Mammary epithelial cell (primary cell): Measurements from ENCODE around the gene DCDC1.

Experiments used
- CTCF ChIP-seq, 2 donors: IDR thresholded peaks in 1 of 2; conservative IDR thresholded peaks in 1 of 2; 2 replicates each; pipeline ENCODE4 v1.5.1; 2011 to 2012; ENCODE audit warnings: inconsistent platforms in 2 of 2, low read length in 2 of 2, mild to moderate bottlenecking in 2 of 2, control low read depth in 1 of 2, low read depth in 1 of 2; ENCODE audit not compliant: insufficient read depth in 1 of 2; ENCODE audit errors: extremely low read depth in 1 of 2
- EZH2 ChIP-seq: IDR thresholded peaks from 2 replicates; pipeline ENCODE4 v1.6.1; 2012; ENCODE audit warnings: low read length, inconsistent platforms, borderline replicate concordance

- TF ChIP-seq EZH2, result no peak
- no peak for TF ChIP-seq CTCF (conservative IDR thresholded peaks at IDR 0.05 in 1 of 2, IDR thresholded peaks at IDR 0.05 in 1 of 2; ENCODE audit: extremely low read depth in 1 of 2, insufficient read depth in 1 of 2, low read depth in 1 of 2, low read length in 2 of 2)
Observed at GRCh38 chr11:30861064-30861463, 508.5 kb downstream of the DCDC1 start.
